ENCODE data around the gene E2F1.
"Not testable (repeated sequence)": the region's sequence is repeated elsewhere in the genome, so short reads cannot be mapped to it uniquely, and the experiment has no call there.

The E2F1 gene

GRCh38 chr20:33710681-33711445 is 24.7 kb upstream of the E2F1 start:
- in situ Hi-C loops (cut with MboI; ENCODE audit: low sequenced_read_pairs): no loop called here

DNA sequence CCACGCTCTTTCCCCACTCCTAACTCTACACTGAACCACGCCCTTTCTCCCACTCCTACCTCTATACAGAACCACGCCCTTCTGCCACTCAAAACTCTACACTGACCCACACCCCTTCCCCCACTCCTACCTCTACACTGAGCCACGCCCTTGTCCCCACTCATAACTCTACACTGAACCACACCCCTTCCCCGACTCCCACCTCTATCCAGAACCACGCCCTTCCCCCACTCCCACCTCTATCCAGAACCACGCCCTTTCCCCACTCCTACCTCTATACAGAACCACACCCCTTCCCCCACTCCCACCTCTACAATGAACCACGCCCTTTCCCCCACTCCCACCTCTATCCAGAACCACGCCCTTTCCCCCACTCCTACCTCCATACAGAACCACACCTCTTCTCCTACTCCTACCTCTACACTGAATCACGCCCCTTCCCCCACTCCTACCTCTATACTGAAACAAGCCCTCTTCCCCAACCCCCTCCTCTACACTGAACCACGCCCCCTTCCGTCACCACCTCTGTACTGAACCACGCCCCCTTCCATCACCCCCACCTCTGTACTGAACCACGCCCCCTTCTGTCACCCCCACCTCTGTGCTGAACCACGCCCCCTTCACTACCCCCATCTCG is 23.8 kb upstream of the E2F1 start:
- in situ Hi-C loops (cut with MboI; ENCODE audit: low sequenced_read_pairs): no loop called here

GRCh38 chr20:33709398-33709797 is 23.2 kb upstream of the E2F1 start:
- in situ Hi-C loops (cut with MboI; ENCODE audit: low sequenced_read_pairs): no loop called here

- in situ Hi-C loops (cut with MboI; ENCODE audit: low sequenced_read_pairs): no loop called here
Observed at GRCh38 chr20:33707668-33708067, 21.5 kb upstream of the E2F1 start.

- in situ Hi-C loops (cut with MboI; ENCODE audit: low sequenced_read_pairs): no loop called here
Observed at GRCh38 chr20:33704197-33704924, 18.2 kb upstream of the E2F1 start.

- in situ Hi-C loops (cut with MboI; ENCODE audit: low sequenced_read_pairs): no loop called here
Observed at GRCh38 chr20:33703498-33704137, 17.4 kb upstream of the E2F1 start.

DNA sequence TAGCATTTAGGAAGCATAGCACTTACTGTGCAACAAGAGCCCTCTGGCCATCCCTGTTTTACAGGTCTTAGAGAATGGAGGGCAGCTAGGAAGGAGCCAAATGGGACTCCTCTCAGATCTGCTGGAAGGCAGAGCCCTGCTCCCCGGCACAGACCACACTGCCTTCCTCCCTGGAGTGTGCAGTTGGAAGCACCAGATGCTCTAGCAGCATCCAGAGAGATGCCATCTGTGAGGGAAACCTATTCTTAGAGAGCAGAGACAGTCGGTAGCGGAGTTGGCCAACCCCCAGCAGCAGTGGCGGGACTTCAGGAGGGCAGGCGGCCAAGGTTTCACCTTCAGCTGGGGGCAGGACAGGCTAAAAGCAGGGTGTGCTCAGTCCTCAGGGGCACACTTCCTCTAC is 16.7 kb upstream of the E2F1 start:
- in situ Hi-C loops (cut with MboI; ENCODE audit: low sequenced_read_pairs): no loop called here

DNA sequence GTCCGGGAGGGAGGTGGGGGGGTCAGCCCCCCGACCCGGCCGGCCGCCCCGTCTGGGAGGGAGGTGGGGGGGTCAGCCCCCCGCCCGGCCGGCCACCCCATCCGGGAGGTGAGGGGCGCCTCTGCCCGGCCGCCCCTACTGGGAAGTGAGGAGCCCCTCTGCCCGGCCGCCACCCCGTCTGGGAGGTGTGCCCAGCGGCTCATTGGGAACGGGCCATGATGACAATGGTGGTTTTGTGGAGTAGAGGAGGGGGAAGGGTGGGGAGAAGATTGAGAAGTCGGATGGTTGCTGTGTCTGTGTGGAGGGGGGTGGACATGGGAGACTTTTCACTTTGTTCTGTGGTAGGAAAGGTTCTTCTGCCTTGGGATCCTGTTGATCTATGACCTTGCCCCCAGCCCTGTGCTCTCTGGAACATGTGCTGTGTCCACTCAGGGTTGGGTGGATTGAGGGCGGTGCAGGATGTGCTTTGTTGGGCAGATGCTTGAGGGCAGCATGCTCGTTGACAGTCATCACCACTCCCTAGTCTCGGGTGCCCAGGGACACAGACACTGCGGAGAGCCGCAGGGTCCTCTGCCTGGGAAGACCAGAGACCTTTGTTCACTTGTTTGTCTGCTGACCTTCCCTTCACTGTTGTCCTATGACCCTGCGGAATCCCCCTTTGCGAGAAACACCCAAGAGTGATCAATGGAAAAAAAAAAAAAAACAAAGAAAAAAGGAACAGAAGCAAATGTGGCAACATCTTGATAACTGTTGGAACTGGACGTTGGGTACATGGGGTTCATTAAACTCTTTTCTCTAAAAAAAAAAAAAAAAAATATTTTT is 15.7 kb upstream of the E2F1 start:
- in situ Hi-C loops (cut with MboI; ENCODE audit: low sequenced_read_pairs): no loop called here

DNA sequence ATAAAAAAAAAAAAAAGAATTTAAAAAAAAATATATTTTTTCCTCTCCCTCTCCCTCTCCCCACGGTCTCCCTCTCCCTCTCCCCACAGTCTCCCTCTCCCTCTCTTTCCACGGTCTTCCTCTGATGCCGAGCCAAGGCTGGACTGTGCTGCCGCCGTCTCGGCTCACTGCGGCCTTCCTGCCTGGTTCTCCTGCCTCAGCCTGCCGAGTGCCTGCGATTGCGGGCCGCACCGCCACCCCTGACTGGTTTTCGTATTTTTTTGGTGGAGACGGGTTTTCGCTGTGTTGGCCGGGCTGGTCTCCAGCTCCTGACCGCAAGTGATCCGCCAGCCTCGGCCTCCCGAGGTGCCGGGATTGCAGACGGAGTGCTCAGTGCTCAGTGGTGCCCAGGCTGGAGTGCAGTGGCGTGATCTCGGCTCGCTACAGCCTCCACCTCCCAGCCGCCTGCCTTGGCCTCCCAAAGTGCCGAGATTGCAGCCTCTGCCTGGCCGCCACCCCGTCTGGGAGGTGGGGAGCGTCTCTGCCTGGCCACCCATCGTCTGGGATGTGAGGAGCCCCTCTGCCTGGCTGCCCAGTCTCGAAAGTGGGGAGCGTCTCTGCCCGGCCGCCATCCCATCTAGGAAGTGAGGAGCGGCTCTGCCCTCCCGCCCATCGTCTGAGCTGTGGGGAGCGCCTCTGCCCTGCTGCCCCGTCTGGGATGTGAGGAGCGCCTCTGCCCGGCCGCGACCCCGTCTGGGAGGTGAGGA is 14.7 kb upstream of the E2F1 start:
- in situ Hi-C loops (cut with MboI; ENCODE audit: low sequenced_read_pairs): not testable (repeated sequence)

DNA sequence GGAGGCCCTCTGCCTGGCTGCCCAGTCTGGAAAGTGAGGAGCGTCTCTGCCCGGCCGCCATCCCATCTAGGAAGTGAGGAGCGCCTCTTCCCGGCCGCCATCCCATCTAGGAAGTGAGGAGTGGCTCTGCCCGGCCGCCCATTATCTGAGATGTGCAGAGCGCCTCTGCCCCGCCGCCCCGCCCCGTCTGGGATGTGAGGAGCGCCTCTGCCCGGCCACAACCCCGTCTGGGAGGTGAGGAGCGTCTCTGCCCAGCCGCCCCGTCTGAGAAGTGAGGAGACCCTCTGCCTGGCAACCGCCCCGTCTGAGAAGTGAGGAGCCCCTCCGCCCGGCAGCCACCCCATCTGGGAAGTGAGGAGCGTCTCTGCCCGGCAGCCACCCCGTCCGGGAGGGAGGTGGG is 12.8 kb upstream of the E2F1 start:
- in situ Hi-C loops (cut with MboI; ENCODE audit: low sequenced_read_pairs): not testable (repeated sequence)

DNA sequence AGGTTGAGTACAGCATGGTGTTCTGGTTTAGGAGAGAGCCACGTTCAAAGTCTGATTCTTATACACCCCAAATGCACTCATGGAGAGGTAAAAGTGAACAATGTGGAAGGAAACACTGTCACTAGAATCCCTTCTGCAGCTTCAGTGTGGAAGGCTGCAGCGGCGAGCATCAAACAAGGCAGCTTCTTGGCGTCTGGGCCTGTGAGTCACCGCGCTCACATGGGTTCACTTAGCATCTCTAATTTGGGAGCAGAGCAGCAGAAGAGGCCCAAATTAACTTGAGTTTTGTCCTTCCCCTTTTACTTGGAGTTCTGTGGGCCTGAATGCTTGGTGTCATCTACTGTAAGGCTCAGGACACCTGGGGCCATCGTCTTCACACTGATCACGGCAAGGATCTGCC is 10.9 kb upstream of the E2F1 start:
- in situ Hi-C loops (cut with MboI; ENCODE audit: low sequenced_read_pairs): no loop called here

GRCh38 chr20:33696448-33696847 is 10.3 kb upstream of the E2F1 start:
- in situ Hi-C loops (cut with MboI; ENCODE audit: low sequenced_read_pairs): no loop called here

DNA sequence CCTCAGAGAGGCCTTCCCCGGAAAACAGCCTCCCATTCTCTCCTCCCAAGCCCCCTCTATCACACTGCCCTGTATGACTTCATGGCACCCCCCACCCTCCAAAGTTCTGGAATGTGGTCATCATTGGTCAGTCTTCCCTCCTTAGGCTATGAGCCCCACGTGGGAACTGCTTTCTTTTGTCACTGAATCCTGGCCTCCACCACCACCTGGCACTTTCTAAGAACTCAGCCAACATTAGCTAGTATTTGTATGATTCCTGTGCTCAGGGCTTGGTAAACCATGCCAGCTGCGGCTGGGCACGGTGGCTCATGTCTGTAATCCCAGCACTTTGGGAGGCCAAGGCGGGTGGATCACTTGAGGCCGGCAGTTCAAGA is 8.4 kb upstream of the E2F1 start:
- in situ Hi-C loops (cut with MboI; ENCODE audit: low sequenced_read_pairs): no loop called here

GRCh38 chr20:33693741-33694638 is 7.8 kb upstream of the E2F1 start:
- in situ Hi-C loops (cut with MboI; ENCODE audit: low sequenced_read_pairs): no loop called here

DNA sequence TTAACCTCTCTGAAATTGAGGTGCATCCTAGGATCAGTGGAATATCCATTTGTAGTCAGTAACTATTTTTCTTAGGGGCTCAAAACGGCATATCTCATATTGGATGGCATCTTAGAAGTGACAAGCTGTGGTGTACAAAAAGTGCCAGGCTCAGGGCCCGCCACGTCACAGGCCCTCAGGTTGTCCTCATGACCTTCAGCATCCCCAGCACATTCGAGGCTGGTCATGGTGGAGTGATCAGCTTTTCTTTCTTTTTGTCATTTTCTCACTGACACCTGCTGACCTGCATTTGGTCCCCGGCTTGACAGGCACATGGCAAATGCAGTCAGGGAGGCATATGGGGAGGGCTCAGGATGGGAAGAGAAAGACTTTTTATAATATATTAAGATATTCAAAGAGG is 7.1 kb upstream of the E2F1 start:
- in situ Hi-C loops (cut with MboI; ENCODE audit: low sequenced_read_pairs): no loop called here

DNA sequence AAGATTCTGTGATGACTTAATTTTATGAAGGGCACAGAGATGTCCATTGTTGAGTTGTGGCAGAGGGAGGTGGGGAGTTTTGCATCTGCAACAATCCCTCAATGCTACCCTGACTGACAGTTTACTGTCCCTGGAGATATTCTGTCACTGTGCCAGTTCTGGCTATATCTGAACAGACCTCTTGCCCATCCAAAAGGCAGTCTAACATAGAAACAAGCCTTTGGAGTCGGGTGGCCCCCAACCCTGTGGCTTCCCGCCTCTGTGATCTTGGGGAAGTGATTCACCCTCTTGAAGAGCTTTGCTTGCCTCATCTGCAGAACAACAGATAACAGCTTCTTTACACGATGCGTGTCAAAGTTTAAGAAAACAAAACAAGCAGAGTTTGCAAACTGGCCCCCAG is 3.8 kb upstream of the E2F1 start:
- in situ Hi-C loops (cut with MboI; ENCODE audit: low sequenced_read_pairs): no loop called here

DNA sequence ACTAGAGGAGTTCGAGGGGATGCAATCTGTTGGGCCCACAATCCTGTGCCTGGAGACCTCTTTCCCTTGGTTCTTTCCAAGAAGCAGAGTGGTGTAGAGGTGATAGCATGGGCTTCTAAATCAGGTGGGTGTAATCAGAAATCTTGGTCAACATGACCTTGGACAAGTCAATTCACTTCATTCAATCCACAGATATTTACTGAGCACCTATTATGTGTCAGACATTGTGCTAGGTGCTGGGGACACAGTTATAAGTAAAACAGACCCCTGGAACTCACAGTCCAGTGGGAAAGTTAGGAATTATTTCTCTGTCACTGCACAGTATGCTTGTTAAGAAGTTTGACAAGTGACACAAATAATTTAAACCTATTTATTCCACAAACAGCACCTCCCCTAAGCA is 3.3 kb upstream of the E2F1 start:
- in situ Hi-C loops (cut with MboI; ENCODE audit: low sequenced_read_pairs): no loop called here

DNA sequence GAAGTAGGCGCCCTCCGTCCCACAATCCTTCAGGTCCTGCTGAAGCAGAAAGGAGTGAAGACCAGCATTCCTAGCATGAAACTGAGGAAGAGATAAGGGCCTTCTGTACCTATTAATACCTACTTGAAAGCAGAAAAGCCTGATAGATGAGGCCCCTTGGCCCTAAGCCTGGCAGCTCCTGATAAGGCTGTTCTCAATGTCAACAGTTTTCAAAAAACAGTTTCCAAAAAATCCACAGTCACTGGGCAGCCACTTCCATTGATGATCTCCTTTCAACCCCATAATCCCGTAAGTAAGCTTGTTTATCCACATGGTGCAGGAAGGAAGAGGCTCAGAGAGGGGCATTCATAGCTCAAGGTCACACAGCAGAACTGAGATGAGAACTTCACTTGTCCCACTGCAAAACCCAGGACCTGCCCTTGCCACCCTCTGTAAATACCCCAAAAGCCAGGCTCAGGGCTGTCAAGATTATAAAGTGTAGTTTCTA is 2.8 kb upstream of the E2F1 start:
- in situ Hi-C loops (cut with MboI; ENCODE audit: low sequenced_read_pairs): no loop called here

All from hTERT RPE-1 (cell line).